ENCODE results near the gene CD44. TPM values are rescaled to one million over a fixed set of nuclear protein-coding genes. Genes with fewer than 3 reads are reported as not detected.

Gene CD44
- total RNA-seq, 1 donor from 2014 or later, result 0.65 TPM

- no peak for DNase-seq (ENCODE audit: low read depth, low spot score)
- TF ChIP-seq, protein P1, sequence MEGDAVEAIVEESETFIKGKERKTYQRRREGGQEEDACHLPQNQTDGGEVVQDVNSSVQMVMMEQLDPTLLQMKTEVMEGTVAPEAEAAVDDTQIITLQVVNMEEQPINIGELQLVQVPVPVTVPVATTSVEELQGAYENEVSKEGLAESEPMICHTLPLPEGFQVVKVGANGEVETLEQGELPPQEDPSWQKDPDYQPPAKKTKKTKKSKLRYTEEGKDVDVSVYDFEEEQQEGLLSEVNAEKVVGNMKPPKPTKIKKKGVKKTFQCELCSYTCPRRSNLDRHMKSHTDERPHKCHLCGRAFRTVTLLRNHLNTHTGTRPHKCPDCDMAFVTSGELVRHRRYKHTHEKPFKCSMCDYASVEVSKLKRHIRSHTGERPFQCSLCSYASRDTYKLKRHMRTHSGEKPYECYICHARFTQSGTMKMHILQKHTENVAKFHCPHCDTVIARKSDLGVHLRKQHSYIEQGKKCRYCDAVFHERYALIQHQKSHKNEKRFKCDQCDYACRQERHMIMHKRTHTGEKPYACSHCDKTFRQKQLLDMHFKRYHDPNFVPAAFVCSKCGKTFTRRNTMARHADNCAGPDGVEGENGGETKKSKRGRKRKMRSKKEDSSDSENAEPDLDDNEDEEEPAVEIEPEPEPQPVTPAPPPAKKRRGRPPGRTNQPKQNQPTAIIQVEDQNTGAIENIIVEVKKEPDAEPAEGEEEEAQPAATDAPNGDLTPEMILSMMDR (conservative IDR thresholded peaks at IDR 0.05), result no peak
- peaks cover 22% of the 10 kb centered on the region for H3K4me1 Mint-ChIP-seq
Observed at GRCh38 chr11:35169754-35170153, 30.8 kb downstream of the CD44 start.

GRCh38 chr11:35170503-35170902, 31.5 kb downstream of the CD44 start:
- Mint-ChIP-seq H3K36me3 (ENCODE audit: low read depth) (no peaks in the 10 kb centered on the region), H3K4me3 (no peak overlapping the region), H3K4me1 (peaks cover 25% of the 10 kb centered on the region), H3K9me3 (no peaks in the 10 kb centered on the region), H3K27me3 (ENCODE audit: low read depth) (no peaks in the 10 kb centered on the region), H3K27ac (ENCODE audit: unreplicated experiment) (no peak overlapping the region)
- DNase-seq (ENCODE audit: low read depth, low spot score), result no peak
- TF ChIP-seq, protein P1 (conservative IDR thresholded peaks at IDR 0.05), result no peak

More at GRCh38 chr11:35169754-35170153, 30.8 kb downstream of the CD44 start:
- H3K9me3 Mint-ChIP-seq, result no peaks in the 10 kb centered on the region
- H3K27me3 Mint-ChIP-seq (ENCODE audit: low read depth), result no peaks in the 10 kb centered on the region
- H3K27ac Mint-ChIP-seq (ENCODE audit: unreplicated experiment), result no peak overlapping the region
- H3K36me3 Mint-ChIP-seq (ENCODE audit: low read depth), result no peaks in the 10 kb centered on the region
- H3K4me3 Mint-ChIP-seq, result no peak overlapping the region

DNA sequence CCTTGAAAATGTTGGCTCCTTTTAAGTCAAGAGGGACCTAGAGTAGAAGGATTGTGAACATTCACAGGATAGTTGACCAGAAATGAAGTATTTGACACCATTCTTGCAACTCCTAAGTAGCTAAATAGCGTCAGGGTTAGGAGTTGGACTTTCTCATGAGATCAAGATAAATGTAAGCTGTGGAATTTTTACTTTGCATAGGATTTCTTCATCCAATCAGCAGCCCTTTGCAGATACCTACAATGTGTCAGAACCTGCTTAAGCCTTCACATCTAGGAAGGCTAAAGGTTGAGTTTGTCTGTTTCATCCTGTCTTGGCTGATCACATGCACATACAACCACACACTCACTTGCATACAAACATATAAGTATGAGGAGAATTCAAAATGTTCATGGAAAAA, 32.3 kb downstream of the CD44 start:
- no peak for DNase-seq (ENCODE audit: low read depth, low spot score)
- no peaks in the 10 kb centered on the region for H3K36me3 Mint-ChIP-seq (ENCODE audit: low read depth)
- H3K4me1 Mint-ChIP-seq, result peaks cover 18% of the 10 kb centered on the region
- no peak overlapping the region for H3K4me3 Mint-ChIP-seq
- H3K27me3 Mint-ChIP-seq (ENCODE audit: low read depth), result no peaks in the 10 kb centered on the region
- TF ChIP-seq, protein P1 (conservative IDR thresholded peaks at IDR 0.05), result no peak
- no peak overlapping the region for H3K27ac Mint-ChIP-seq (ENCODE audit: unreplicated experiment)
- no peaks in the 10 kb centered on the region for H3K9me3 Mint-ChIP-seq

GRCh38 chr11:35173011-35173511, 34.1 kb downstream of the CD44 start:
- H3K27me3 Mint-ChIP-seq (ENCODE audit: low read depth), result no peaks in the 10 kb centered on the region
- peaks cover 10% of the 10 kb centered on the region for H3K4me1 Mint-ChIP-seq
- H3K27ac Mint-ChIP-seq (ENCODE audit: unreplicated experiment), result no peak overlapping the region
- DNase-seq (ENCODE audit: low read depth, low spot score), result no peak
- TF ChIP-seq, protein P1 (conservative IDR thresholded peaks at IDR 0.05), result no peak
- H3K9me3 Mint-ChIP-seq, result no peaks in the 10 kb centered on the region
- no peak overlapping the region for H3K4me3 Mint-ChIP-seq
- H3K36me3 Mint-ChIP-seq (ENCODE audit: low read depth), result no peaks in the 10 kb centered on the region

- no peak overlapping the region for H3K27ac Mint-ChIP-seq (ENCODE audit: unreplicated experiment)
- TF ChIP-seq, protein P1 (conservative IDR thresholded peaks at IDR 0.05), result no peak
Observed at GRCh38 chr11:35173616-35174566, 34.9 kb downstream of the CD44 start.

More at GRCh38 chr11:35173616-35174566, 34.9 kb downstream of the CD44 start:
- H3K4me1 Mint-ChIP-seq, result peaks cover 10% of the 10 kb centered on the region
- H3K36me3 Mint-ChIP-seq (ENCODE audit: low read depth), result no peaks in the 10 kb centered on the region
- no peaks in the 10 kb centered on the region for H3K9me3 Mint-ChIP-seq
- DNase-seq (ENCODE audit: low read depth, low spot score), result no peak
- H3K4me3 Mint-ChIP-seq, result no peak overlapping the region
- H3K27me3 Mint-ChIP-seq (ENCODE audit: low read depth), result no peaks in the 10 kb centered on the region
